Heart right ventricle (tissue), 16 donors: ENCODE results near the gene CASP9. TPM values are rescaled to one million over a fixed set of nuclear protein-coding genes. Genes with fewer than 3 reads are reported as not detected.
A peak's percentile ranks its signal among the peaks of the same experiment; 100 is the strongest.

Experiments
- ATAC-seq, 8 donors: fragments of 200-7000 bp; cut with Tn5 transposase; one replicate each; pipeline ENCODE4 v1.9.1; 2020; ENCODE audit warnings: mild to moderate bottlenecking in 8 of 8, moderate library complexity in 8 of 8, moderate number of reproducible peaks in 1 of 8
- DNase-seq, 2 donors: peaks; one replicate each; pipeline ENCODE4 v3.0.0-alpha.2; 2020
- H3K27ac ChIP-seq, 10 donors: fragments of 200-600 bp; sonication (generic) in 2 of 10; one replicate each; pipeline versions ENCODE4 v1.5.0 to v1.8.0; 2020 to 2022; ENCODE audit warnings: mild to moderate bottlenecking in 3 of 10
- H3K27me3 ChIP-seq, 7 donors: fragments of 200-600 bp; one replicate each; pipeline ENCODE4 v1.8.0; 2021 to 2022; ENCODE audit warnings: mild to moderate bottlenecking in 2 of 7
- H3K36me3 ChIP-seq, 9 donors: fragments of 200-600 bp; sonication (generic) in 1 of 9; one replicate each; pipeline versions ENCODE4 v1.5.0 to v1.8.0; 2020 to 2022; ENCODE audit warnings: mild to moderate bottlenecking in 2 of 9
- H3K4me1 ChIP-seq, 9 donors: fragments of 200-600 bp; sonication (generic) in 1 of 9; one replicate each; pipeline versions ENCODE4 v1.5.0 to v1.8.0; 2020 to 2022; ENCODE audit warnings: mild to moderate bottlenecking in 4 of 9
- H3K4me3 ChIP-seq, 10 donors: fragments of 200-600 bp; sonication (generic) in 2 of 10; one replicate each; pipeline versions ENCODE4 v1.5.0 to v1.8.0; 2020 to 2022; ENCODE audit warnings: mild to moderate bottlenecking in 7 of 10, moderate library complexity in 2 of 10
- H3K9me3 ChIP-seq, 11 donors: fragments of 200-600 bp in 10 of 11; sonication (generic) in 2 of 11; one replicate each; pipeline versions ENCODE4 v1.5.0 to v1.8.0; 2013 to 2022; ENCODE audit warnings: mild to moderate bottlenecking in 2 of 11, control low read depth in 1 of 11, moderate library complexity in 1 of 11
- WGBS, 2 donors: extraction: QIAGEN DNeasy Blood & Tissue Kit; methylation state at CpG; one replicate each; pipeline ENCODE4 v1.1.7; 2013; ENCODE audit warnings: inconsistent platforms in 1 of 2; 5-methylcytosine and 5-hydroxymethylcytosine counted together
- intact Hi-C, 10 donors: fragments of 100-400 bp; cut with DNase I; formaldehyde crosslinking; loops; one replicate each; pipeline versions ENCODE4 v1.11.1 to v1.14.2; 2022
- polyA plus RNA-seq, 2 donors: library from polyadenylated mRNA; stranded (reverse); fragments of 200-250 nt; gene quantifications; one replicate each; pipeline ENCODE4 v1.2.3, GENCODE V29; 2013
- total RNA-seq, 10 donors: library from RNA; stranded (reverse); fragmentation: NEBNext Ultra II Directional in 3 of 10; extraction: Animal tissue kit (Norgen Biotek cat#: 25700) in 3 of 10; gene quantifications; one replicate each; pipeline versions ENCODE4 v1.2.1 to v1.2.4, GENCODE V29; 2021 to 2023
- TF ChIP-seq, protein P1 (sequence below), 9 donors: fragments of 200-600 bp; sonication (generic) in 2 of 9; IDR thresholded peaks; one replicate each; pipeline versions ENCODE4 v1.5.0 to v1.8.0; 2021 to 2022; ENCODE audit warnings: antibody characterized with exemption in 9 of 9, mild to moderate bottlenecking in 5 of 9, moderate library complexity in 1 of 9
- donor health status: Arrhythmogenic right ventricular cardiomyopathy.
- donor health status: ischemic (EF 13 %, LVEDD 7.1; RV severe dilation, severe dysfunction).
- donor health status: healthy with polysubstance abuse.
- donor health status: DM: no; HTN: yes; CAD: no.
- donor health status: DM: no; HTN: no; CAD: no.
- donor health status: ischemic (EF 25% LVEDD 6.9; RV normal size, moderate dysfunction).
- donor health status: ischemic (EF 25% LVEDD 5.7; RV mildly dilated, moderate dysfunction).
- donor health status: healthy.
- donor health status: DM: yes; HTN: yes; CAD: no.
- donor health status: Ischemic cardiomyopathy.
- donor health status: ischemic (EF 35%, LVEDD 5.7; RV mildly dilated, moderate dysfunction).
- donor health status: nonischemic (EF 11% LVEDD 7.7; RV severe dilation, severe dysfunction).
- donor health status: DM: yes; HTN: yes; CAD: no.
- donor health status: PGD.
- donor health status: ischemic (EF 29% LVEDD 5.4; RV normal size, mild dysfunction).
- donor health status: nonischemic (EF 23%, LVEDD 6.1; RV moderate dilation, normal function).

Gene CASP9
- total and polyA plus RNA-seq, 12 donors = 8.6 to 22.2 (median 14.3) TPM

DNA sequence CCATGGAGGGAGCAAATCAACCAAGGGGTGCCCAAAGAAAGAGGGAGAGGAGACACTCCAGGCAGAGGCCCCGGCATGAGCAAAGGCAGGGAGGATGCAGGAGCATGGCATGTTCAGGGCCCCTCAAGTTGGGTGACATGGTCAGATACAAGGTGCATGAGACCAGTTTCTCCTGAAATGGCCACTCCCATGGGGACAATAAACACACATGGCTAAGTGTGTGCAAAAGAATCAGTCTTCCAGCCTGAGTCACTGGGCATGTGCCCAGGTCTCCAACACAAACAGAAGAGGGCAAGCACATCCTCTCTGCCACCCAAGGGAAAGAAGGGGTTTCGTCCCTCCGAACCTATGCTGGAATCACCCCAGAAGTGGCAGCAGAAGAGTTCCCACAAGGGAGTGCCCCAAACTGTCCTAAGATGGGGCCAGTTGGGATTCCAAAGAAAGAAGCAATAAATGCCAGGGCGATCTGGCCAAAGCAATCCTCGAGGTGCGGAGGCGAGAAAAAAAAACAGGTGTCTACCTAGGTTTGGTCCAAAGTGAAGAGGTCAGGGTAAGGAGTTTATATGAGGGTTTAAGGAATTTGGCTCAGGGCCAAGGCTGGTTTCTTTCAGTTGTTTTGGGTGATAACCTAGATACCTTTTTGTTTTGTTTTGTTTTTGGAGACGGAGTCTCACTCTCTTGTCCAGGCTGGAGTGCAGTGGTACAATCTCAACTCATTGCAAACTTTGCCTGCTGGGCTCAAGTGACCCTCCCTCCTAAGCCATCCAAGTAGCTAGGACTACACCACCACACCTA is 13.2 kb downstream of the CASP9 start:
- 95 to 98% methylated on average over 8 of the region's 8 CpGs for WGBS, 2 donors
- Histone ChIP-seq H3K9me3 (no peaks in the 10 kb centered on the region), H3K4me3 (no peak overlapping the region), H3K27me3 (no peaks in the 10 kb centered on the region), H3K27ac (no peak overlapping the region), H3K36me3 (peaks cover 0 to 57% (median 4%) of the 10 kb centered on the region in 9 donors), H3K4me1 (peaks cover 0 to 23% (median 13%) of the 10 kb centered on the region in 9 donors)
- no peak for DNase-seq
- TF ChIP-seq, protein P1, sequence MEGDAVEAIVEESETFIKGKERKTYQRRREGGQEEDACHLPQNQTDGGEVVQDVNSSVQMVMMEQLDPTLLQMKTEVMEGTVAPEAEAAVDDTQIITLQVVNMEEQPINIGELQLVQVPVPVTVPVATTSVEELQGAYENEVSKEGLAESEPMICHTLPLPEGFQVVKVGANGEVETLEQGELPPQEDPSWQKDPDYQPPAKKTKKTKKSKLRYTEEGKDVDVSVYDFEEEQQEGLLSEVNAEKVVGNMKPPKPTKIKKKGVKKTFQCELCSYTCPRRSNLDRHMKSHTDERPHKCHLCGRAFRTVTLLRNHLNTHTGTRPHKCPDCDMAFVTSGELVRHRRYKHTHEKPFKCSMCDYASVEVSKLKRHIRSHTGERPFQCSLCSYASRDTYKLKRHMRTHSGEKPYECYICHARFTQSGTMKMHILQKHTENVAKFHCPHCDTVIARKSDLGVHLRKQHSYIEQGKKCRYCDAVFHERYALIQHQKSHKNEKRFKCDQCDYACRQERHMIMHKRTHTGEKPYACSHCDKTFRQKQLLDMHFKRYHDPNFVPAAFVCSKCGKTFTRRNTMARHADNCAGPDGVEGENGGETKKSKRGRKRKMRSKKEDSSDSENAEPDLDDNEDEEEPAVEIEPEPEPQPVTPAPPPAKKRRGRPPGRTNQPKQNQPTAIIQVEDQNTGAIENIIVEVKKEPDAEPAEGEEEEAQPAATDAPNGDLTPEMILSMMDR (IDR thresholded peaks at IDR 0.05) = no peak
- intact Hi-C loops = no loop called here
- ATAC-seq = no peak

DNA sequence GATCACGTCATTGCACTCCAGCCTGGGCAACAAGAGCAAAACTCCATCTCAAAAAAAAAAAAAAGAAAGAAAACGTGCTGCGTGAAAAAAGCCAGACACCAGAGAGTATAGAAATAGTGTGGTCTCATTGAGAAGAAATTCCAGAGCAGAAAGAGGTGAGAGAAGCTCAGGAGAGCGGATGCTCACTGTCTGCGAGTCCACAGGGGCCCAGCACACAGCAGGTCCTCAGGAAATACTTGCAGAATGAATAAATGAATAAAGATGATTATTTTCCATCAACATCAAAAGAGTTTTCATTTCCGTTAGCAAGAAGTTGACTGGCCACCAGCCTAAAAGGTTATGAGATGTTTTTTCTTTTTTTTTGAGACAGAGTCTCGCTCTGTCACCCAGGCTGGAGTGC is 14.4 kb downstream of the CASP9 start:
- Histone ChIP-seq H3K27me3 (no peaks in the 10 kb centered on the region), H3K4me3 (no peak overlapping the region), H3K36me3 (peaks cover 0 to 58% (median 4%) of the 10 kb centered on the region in 9 donors), H3K9me3 (no peaks in the 10 kb centered on the region), H3K4me1 (peaks cover 0 to 23% (median 7%) of the 10 kb centered on the region in 9 donors), H3K27ac (no peak overlapping the region)
- 74 to 82% methylated on average over 7 of the region's 7 CpGs for WGBS, 2 donors
- intact Hi-C loops = loop anchor here in 3 of 10 donors (10.0 kb wide), 1 partner anchor 185 kb away; no protein-coding TSS in a partner anchor
- ATAC-seq (no peak), DNase-seq (no peak)
- TF ChIP-seq, protein P1 (IDR thresholded peaks at IDR 0.05) = no peak

DNA sequence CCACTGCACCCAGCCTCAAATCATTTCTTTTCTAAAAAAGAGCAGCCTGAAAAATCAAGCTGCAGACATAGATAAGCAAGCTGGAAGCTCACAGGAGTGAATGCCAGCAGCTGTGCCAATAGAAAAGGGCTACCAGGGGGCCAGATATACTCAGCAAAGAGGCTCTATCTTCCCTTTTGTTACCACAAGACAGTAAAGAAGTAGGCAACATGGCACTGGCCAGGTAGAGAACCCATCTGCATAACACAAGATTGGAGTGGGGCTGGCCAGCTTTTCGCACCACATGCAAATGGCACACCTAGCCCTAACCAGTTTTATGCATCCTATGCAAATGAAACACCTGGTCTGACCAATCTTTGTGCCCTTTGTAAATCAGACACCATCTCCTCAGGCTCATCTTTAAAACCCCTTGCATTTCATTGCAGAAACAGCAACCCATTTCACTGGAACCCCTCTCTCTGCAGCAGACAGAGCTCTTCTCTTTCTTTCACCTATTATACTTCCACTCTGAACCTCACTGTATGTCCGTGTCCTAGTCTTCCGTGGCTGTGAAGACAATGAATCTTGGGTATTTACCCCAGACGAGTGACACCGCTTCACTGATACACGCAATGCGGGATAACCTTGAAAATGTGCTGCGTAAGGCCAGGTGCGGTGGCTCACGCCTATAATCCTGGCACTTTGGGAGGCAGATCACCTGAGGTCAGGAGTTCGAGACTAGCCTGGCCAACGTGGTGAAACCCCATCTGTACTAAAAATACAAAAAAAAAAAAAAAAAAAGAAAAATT is 15.1 kb downstream of the CASP9 start:
- no peaks in the 10 kb centered on the region for H3K9me3 ChIP-seq
- TF ChIP-seq, protein P1 (IDR thresholded peaks at IDR 0.05) = no peak
- intact Hi-C loops = loop anchor here in 3 of 10 donors (10.0 kb wide), 1 partner anchor 184 kb away; no protein-coding TSS in a partner anchor

DNA sequence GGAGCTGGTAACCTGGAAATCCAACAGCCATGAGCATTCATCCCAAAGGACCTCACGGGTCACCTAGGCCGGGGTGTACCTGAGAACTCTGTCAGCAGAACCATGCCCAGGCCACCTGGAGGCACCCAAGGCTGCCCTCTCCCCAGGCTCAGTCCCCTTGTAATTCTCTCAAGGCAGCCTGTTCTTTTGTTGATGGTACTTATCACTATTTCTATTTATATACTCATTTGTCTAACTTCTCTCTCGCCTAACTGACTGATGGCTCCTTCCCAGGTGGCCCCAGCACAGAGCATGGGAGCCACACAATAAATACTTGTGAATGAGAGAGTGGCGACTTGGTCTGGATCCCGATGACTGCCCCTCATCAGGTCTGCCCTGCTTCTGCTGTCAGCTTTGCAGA is 16.7 kb downstream of the CASP9 start:
- intact Hi-C loops = loop anchor here in 3 of 10 donors (10.0 kb wide), 1 partner anchor 182 kb away; no protein-coding TSS in a partner anchor
- Histone ChIP-seq H3K27me3 (no peaks in the 10 kb centered on the region), H3K4me1 (peaks cover 0 to 23% (median 7%) of the 10 kb centered on the region in 9 donors), H3K9me3 (no peaks in the 10 kb centered on the region), H3K36me3 (peaks cover 0 to 60% (median 11%) of the 10 kb centered on the region in 9 donors), H3K27ac (peak overlapping the region in 2 of 10 donors; percentile 9 to 35), H3K4me3 (no peak overlapping the region)
- TF ChIP-seq, protein P1 (IDR thresholded peaks at IDR 0.05) = no peak
- DNase-seq (peak in 1 of 2 donors; percentile 23), ATAC-seq (peak; percentile 53 to 80 (median 70))
- 42 to 73% methylated on average over 5 of the region's 5 CpGs for WGBS, 2 donors

More for the DNA sequence above, 15.1 kb downstream of the CASP9 start:
- Histone ChIP-seq H3K27ac (no peak overlapping the region), H3K4me3 (no peak overlapping the region), H3K4me1 (peaks cover 0 to 23% (median 7%) of the 10 kb centered on the region in 9 donors), H3K27me3 (no peaks in the 10 kb centered on the region), H3K36me3 (peaks cover 0 to 58% (median 8%) of the 10 kb centered on the region in 9 donors)
- 89 to 90% methylated on average over 12 of the region's 12 CpGs for WGBS, 2 donors
- ATAC-seq (no peak), DNase-seq (no peak)
